C4-2B (cell line): ENCODE results near the gene DAB2.

Experiments used
- CTCF ChIP-seq: fragments of 450-650 bp; conservative IDR thresholded peaks from 2 replicates; pipeline ENCODE4 v1.5.1; 2017; ENCODE audit warnings: mild to moderate bottlenecking
- ZFX ChIP-seq: fragments of 450-650 bp; IDR thresholded peaks from 2 replicates; pipeline ENCODE4 v1.6.1; 2017

- TF ChIP-seq CTCF: no peak
- no peak for TF ChIP-seq ZFX
These were observed 1.4 kb downstream of the DAB2 start for GRCh38 chr5:39423331-39423751.
